ENCODE data around the gene LPAR1.

GRCh38 chr9:110844121-110844520, 194.1 kb downstream of the LPAR1 start:
- no peak for TF ChIP-seq POLR2A (IDR thresholded peaks at IDR 0.05; ENCODE audit: low read length)
- no peak for TF ChIP-seq GATA1 (IDR thresholded peaks at IDR 0.05; ENCODE audit: low read depth, low read length)

Data from erythroblast (primary cell).